GM18909 (cell line): ENCODE measurements around the gene MCTP1.
A peak's percentile ranks its signal among the peaks of the same experiment; 100 is the strongest.
"Not testable (repeated sequence)": the region's sequence is repeated elsewhere in the genome, so short reads cannot be mapped to it uniquely, and the experiment has no call there.

Experiments
- ATAC-seq: cut with Tn5 transposase; IDR thresholded peaks from one replicate; pipeline ENCODE4 v1.9.1; 2021; ENCODE audit warnings: mild to moderate bottlenecking; ENCODE audit not compliant: unreplicated experiment, poor library complexity

The MCTP1 gene

GRCh38 chr5:94849324-94849723 is 435.6 kb downstream of the MCTP1 start:
- no peak for ATAC-seq

DNA sequence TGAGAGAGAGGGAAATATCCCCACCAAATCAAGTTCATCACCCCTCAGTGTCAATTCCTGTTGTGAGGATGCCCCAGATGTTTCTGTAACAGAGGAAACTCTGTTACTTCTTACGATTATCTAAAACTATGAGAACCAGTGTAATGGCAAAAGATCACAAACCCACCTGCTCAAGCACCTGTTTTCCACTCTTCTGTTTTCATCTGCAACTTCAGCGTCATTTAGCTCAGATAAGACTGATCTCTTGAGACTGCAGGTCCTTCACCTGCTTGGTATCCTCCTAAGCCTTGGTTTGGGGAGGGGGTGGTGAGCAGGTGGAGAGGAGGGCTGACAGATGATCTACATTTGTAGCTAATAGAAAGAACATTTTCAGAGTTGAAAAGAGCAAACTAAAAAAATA is 437.2 kb downstream of the MCTP1 start:
- ATAC-seq = no peak

- no peak for ATAC-seq
Measured at GRCh38 chr5:94847019-94847418, 437.9 kb downstream of the MCTP1 start.

- ATAC-seq = peak; percentile 55
Measured at GRCh38 chr5:94845696-94846095, 439.2 kb downstream of the MCTP1 start.

DNA sequence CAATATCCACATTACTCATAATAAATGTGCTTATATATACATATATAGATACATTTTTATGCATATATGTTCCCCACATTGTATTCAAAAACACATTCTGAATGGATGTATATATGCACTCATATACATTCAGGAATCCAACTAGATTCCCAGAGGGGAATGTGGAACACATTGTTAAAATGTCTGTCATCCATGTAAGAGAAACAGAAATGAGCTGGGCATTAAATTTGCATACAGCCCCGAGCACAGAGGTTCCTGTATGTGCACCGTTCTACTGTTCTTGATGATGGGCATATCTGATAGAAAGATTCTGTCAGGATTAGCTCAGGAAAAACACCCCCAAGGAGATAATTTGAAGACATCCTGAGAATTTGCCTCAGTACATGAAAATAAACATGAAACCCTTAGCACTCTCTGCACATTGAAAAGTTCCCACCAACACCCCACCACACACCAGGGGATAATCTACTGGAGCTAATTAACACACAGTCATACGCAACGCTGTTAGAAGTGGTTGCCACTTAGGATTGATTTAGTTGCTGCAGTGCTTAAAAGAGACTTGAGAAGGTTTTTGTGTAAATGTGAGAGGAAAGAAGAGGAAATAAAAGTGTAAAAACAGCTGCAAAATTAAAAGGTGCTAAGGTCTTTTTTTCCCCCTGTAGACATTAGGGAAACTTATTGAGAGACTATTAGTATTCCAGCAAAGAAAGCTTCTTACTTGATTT is 443.1 kb downstream of the MCTP1 start:
- no peak for ATAC-seq

DNA sequence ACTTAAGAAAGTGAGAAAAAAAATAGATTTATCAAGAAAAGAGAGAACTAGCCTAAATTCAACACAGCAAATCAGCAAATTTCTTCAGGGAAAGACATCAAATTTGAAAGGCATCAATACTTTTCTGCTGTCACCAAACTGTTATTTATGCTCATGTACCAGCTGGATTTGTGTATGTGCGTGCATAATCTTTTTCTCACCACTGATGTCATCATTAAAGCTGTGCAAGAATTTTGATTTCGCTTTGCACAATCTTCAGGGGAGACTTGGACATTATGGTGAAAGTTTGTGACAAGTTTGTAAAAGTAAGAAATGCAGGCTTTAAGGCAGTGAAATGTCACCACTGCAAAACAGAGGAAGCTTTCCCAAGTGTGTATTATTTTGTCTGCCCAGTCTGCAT is 451.0 kb downstream of the MCTP1 start:
- ATAC-seq = no peak

DNA sequence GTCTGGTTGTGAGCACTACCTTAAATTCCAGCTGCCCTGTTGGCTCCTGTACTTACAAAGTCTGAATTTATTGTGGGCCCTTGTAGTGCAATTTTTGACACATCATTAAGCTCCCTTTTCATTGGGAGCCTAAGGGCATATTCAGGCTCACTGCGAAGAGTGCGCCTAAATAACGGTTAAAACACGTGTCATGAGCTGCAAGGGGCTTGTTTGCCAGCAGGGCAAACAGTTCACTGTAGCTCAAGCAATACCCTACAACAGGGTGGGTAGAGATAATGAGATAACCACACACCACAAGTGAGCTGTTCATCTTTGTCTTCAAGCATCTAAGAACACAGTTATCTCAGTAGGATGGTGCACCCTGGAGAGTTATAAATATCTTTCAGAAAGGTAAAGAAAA is 452.2 kb downstream of the MCTP1 start:
- ATAC-seq = no peak

DNA sequence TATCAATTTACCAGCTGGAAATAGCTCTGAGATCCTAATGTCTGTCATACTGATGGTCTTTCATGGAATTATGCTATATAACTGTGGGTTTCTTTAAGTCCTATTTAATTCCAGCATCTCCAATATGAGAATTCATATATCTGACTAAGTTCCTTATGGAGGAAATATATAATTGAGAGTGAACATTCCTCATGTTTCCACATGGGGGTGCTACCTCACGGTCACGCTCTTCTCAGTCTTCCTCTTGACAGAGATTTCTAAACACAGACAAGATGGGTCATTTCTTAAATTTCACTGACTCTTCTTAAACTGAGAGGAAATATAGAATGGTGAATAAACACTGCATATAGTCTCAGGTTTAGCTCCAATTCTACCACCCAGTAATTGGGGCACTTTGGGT is 454.4 kb downstream of the MCTP1 start:
- ATAC-seq = no peak

- not testable (repeated sequence) for ATAC-seq
Measured at GRCh38 chr5:94828222-94828621, 456.7 kb downstream of the MCTP1 start.

DNA sequence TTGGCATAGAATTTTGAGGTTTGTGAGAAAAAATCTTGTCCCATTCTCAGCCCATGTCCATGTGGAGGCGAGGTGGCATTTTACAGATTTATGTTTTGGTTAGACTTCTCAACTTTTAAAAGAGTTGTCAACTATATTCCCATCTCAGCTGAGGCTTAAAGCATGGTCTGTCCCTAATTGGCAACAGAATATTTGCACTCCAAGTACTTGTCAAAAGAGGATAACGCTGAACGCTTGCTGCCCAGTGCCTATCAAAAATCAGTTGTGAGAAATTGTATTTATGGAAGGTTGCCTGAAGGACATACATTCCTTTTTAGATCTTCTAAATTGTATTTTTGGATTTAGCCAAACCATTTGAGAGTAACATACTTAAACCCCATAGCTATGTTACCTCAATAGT is 464.4 kb downstream of the MCTP1 start:
- no peak for ATAC-seq

DNA sequence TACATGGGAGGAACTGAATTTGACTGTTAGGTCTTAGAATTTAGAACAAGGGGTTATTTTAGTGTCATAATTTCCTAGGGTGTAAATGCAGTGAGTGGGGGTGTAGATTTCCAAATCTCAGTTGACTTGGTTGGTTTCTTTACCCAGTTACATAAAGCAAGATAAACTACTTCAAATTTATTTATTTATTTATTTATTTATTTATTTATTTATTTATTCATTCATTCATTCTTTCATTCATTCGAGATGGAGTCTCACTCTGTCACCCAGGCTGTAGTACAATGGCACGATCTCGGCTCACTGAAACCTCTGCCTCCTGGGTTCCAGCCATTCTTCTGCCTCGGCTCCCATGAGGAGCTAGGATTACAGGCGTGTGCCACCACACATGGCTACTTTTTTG is 466.0 kb downstream of the MCTP1 start:
- ATAC-seq = no peak

DNA sequence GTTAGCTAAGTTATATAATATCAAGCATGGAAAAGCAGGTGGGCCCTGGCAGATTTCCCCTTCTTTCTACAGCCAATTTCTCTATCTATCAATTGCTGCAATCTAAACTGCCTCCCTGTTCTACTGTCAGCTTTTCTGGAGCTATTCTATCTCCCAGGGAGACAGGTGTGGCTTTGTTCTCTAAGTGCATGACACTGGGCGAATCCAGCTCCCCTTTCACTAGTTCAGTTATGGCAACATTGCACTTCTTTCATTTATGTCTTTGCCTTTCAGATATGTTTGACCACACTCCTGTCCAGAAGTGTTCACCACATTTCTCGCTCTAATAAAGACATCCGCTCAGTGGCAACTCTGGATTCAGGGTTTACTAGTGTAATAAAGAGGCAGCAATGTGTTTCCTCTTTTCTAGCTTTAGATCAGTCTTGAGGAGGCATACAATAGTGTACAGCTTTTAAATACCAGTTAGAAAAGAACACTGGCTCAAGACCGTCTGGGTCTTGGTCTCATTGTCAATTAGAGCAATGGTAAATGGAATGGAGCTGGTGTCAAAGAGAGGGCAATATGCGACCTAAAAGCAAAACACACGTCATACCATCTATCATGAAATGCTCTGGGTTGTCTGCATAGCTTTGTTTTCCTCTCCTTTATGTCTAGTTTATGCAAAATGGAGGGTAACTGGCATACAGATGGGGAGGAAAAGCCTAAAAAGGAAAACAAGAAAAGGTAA is 469.4 kb downstream of the MCTP1 start:
- no peak for ATAC-seq

DNA sequence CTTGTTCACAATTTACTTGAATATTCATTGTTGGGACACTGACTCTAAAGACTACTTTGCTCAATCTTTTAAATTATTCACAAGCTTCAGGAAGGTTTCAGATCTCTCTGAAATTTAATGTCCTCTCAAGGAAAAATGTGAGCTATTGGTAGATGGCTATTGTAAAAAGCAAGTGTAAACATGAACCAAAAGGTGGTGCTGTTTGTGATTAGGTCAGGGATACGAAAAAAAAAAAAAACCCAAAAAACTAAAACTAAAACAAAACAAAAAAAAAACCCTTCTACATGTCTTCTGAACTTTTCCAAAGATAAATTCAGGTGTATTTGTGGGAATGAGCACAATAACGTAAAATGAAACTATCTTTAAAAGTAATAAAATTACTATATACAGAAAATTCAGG is 472.7 kb downstream of the MCTP1 start:
- no peak for ATAC-seq

- ATAC-seq = no peak
Measured at GRCh38 chr5:94811331-94811730, 473.6 kb downstream of the MCTP1 start.

GRCh38 chr5:94810877-94811276 is 474.0 kb downstream of the MCTP1 start:
- ATAC-seq = no peak

GRCh38 chr5:94810281-94810680 is 474.6 kb downstream of the MCTP1 start:
- ATAC-seq = no peak

- no peak for ATAC-seq
Measured at GRCh38 chr5:94808497-94808896, 476.4 kb downstream of the MCTP1 start.

GRCh38 chr5:94807985-94808384 is 476.9 kb downstream of the MCTP1 start:
- no peak for ATAC-seq

- no peak for ATAC-seq
Measured at GRCh38 chr5:94802450-94802849, 482.4 kb downstream of the MCTP1 start.

- no peak for ATAC-seq
Measured at GRCh38 chr5:94796586-94796985, 488.3 kb downstream of the MCTP1 start.

DNA sequence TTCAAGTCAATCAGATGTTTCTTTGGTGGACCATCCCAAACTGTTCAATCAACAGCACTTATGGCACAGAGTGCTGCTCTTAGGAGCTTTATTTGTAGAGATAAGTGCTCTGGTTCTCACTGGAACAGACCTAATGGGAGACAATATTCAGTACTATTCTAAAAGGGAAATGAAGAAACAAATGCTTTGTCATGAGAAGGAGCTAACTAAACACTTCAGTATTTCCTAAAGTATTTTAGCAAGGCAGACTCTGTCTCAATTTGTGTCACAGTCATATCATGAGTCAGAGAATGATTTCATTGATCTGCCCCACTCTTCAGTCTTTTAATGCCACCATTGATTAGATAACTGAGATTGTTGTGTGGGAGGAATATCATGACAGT is 491.1 kb downstream of the MCTP1 start:
- peak; percentile 53 for ATAC-seq
